HepG2 (cell line): ENCODE results near the gene FER1L5. TPM values are rescaled to one million over a fixed set of nuclear protein-coding genes. Genes with fewer than 3 reads are reported as not detected.

Experiments
- ARNTL ChIP-seq: sonication (generic); formaldehyde crosslinking; IDR thresholded peaks from 2 replicates; pipeline ENCODE4 v1.4.0; 2020; ENCODE audit warnings: mild to moderate bottlenecking, missing genetic modification reagents
- CCAR2 ChIP-seq: fragments of 200-400 bp; formaldehyde crosslinking; optimal IDR thresholded peaks from 2 replicates; pipeline ENCODE3; 2018; ENCODE audit warnings: low read depth, mild to moderate bottlenecking, low read length, moderate library complexity
- ETV6 ChIP-seq: sonication (generic); formaldehyde crosslinking; conservative IDR thresholded peaks from 2 replicates; pipeline ENCODE4 v1.4.0; 2020; ENCODE audit warnings: missing genetic modification reagents
- HOXD1 ChIP-seq: sonication (generic); formaldehyde crosslinking; IDR thresholded peaks from 2 replicates; pipeline ENCODE4 v1.5.0; 2020; ENCODE audit warnings: missing genetic modification reagents
- MZF1 ChIP-seq: sonication (generic); formaldehyde crosslinking; IDR thresholded peaks from 2 replicates; pipeline ENCODE4 v1.8.1; 2023; ENCODE audit warnings: mild to moderate bottlenecking, missing genetic modification reagents, borderline replicate concordance
- NPAS2 ChIP-seq: sonication (generic); formaldehyde crosslinking; IDR thresholded peaks from 2 replicates; pipeline ENCODE4 v1.8.0; 2022; ENCODE audit warnings: mild to moderate bottlenecking, missing genetic modification reagents, borderline replicate concordance
- ONECUT2 ChIP-seq: sonication (generic); formaldehyde crosslinking; IDR thresholded peaks from 2 replicates; pipeline ENCODE4 v1.4.0; 2020; ENCODE audit warnings: missing genetic modification reagents
- RAD51 ChIP-seq: fragments of 450-650 bp; IDR thresholded peaks from 2 replicates; pipeline ENCODE4 v1.6.1; 2016; ENCODE audit warnings: borderline replicate concordance
- SIN3B ChIP-seq: fragments of 150-350 bp; IDR thresholded peaks from 2 replicates; pipeline ENCODE4 v1.6.1; 2014; ENCODE audit warnings: low read length
- SUZ12 ChIP-seq: fragments of 150-350 bp; IDR thresholded peaks from 2 replicates; pipeline ENCODE4 v1.6.1; 2014; ENCODE audit warnings: low read depth, low read length
- TEAD3 ChIP-seq: optimal IDR thresholded peaks from 2 replicates; pipeline ENCODE3; 2016; ENCODE audit warnings: borderline replicate concordance
- ZFP62 ChIP-seq: sonication (generic); formaldehyde crosslinking; IDR thresholded peaks from 2 replicates; pipeline ENCODE4 v1.4.0; 2020; ENCODE audit warnings: missing genetic modification reagents
- ZNF326 ChIP-seq: sonication (generic); formaldehyde crosslinking; IDR thresholded peaks from 2 replicates; pipeline ENCODE4 v1.4.0; 2020; ENCODE audit warnings: missing genetic modification reagents, borderline replicate concordance
- ZNF337 ChIP-seq: sonication (generic); formaldehyde crosslinking; IDR thresholded peaks from 2 replicates; pipeline ENCODE4 v1.5.1; 2020; ENCODE audit warnings: missing genetic modification reagents, low read depth, mild to moderate bottlenecking, borderline replicate concordance
- ZNF431 ChIP-seq: sonication (generic); formaldehyde crosslinking; IDR thresholded peaks from 2 replicates; pipeline ENCODE4 v1.9.0; 2022; ENCODE audit warnings: missing genetic modification reagents, low read depth, mild to moderate bottlenecking, borderline replicate concordance
- ZNF446 ChIP-seq: sonication (generic); formaldehyde crosslinking; IDR thresholded peaks from 2 replicates; pipeline ENCODE4 v1.5.0; 2020; ENCODE audit warnings: mild to moderate bottlenecking, missing genetic modification reagents
- polyA plus RNA-seq, 8 experiments: library from polyadenylated mRNA; depleted of rRNA in 3 of 8; stranded (reverse) in 7 of 8; unstranded in 1 of 8; fragments of >200 nt; fragmentation: Illumina TruSeq in 4 of 8; extraction: Trizol in 4 of 8; gene quantifications; 2 replicates each; pipeline versions ENCODE4 v1.2.1 to v1.2.3, GENCODE V29; 2011 to 2016; ENCODE audit warnings: low read depth in 4 of 8, missing spikeins in 1 of 8, mixed read lengths in 1 of 8; ENCODE audit not compliant: insufficient read depth in 1 of 8
- total RNA-seq, 5 experiments: library from RNA; depleted of rRNA; stranded (reverse); fragments of >200 nt; fragmentation: Illumina TruSeq; extraction: Trizol; gene quantifications; 2 replicates each; pipeline ENCODE4 v1.2.3, GENCODE V29; 2016; ENCODE audit warnings: low read depth in 1 of 5
- TF ChIP-seq, protein P1 (sequence below): IDR thresholded peaks from 2 replicates; pipeline ENCODE4 v1.4.0; 2020; ENCODE audit warnings: mild to moderate bottlenecking, missing genetic modification reagents
- TF ChIP-seq, protein P2 (sequence below): sonication (generic); formaldehyde crosslinking; IDR thresholded peaks from 2 replicates; pipeline ENCODE4 v1.4.0; 2020; ENCODE audit warnings: missing genetic modification reagents
- TF ChIP-seq, protein P3 (sequence below): sonication (generic); formaldehyde crosslinking; conservative IDR thresholded peaks from 2 replicates; pipeline ENCODE4 v1.4.0; 2020; ENCODE audit warnings: missing genetic modification reagents
- TF ChIP-seq, protein P4 (sequence below): sonication (generic); formaldehyde crosslinking; conservative IDR thresholded peaks from 2 replicates; pipeline ENCODE4 v1.8.0; 2022; ENCODE audit warnings: missing genetic modification reagents

The FER1L5 gene
- total and polyA plus RNA-seq, 2 of the 13 experiments (the other 11 are each of a cell fraction or from before 2014, with no cell fraction given) = 0.02 to 0.08 TPM

DNA sequence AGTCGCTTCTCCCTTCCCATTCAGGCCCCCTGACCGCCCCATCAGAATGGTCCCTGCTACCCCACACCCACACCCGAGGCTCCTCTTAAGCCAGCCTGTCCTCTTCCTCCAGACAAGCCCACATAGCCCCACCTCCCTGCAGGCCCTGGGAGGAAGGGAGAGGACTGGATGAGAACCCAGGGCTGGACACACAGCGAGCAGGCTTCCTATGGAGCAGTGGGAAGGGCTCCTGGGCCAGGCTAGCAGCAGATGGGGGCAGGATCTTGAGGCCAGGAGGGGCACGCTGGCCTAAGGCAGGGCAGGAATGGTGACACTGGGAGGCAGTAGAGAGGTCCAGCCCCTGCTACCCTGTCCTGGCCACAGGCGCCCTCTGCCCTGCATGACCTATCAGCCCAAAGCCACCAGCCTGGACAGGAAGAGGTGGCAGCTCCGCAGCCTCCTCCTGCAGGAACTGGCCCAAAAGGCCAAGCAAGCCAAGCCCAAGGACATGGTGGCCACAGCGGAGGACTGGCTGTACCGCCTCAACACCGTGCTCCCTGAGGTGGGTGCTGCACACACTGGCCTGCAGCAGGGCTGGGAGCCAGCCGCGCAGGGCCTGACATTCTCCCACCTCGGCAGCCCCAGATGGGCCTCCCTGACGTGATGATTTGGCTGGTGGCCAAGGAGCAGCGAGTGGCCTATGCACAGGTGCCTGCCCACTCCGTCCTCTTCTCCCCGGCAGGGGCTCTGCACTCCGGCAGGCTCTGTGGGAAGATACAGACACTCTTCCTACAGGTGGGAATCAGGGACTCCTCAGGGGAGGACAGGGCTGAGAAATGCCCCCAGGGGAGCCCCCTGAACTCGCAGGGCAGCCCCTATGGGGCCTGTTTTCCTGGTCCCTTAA is 43.3 kb downstream of the FER1L5 start (continued):
- TF ChIP-seq, protein P1, sequence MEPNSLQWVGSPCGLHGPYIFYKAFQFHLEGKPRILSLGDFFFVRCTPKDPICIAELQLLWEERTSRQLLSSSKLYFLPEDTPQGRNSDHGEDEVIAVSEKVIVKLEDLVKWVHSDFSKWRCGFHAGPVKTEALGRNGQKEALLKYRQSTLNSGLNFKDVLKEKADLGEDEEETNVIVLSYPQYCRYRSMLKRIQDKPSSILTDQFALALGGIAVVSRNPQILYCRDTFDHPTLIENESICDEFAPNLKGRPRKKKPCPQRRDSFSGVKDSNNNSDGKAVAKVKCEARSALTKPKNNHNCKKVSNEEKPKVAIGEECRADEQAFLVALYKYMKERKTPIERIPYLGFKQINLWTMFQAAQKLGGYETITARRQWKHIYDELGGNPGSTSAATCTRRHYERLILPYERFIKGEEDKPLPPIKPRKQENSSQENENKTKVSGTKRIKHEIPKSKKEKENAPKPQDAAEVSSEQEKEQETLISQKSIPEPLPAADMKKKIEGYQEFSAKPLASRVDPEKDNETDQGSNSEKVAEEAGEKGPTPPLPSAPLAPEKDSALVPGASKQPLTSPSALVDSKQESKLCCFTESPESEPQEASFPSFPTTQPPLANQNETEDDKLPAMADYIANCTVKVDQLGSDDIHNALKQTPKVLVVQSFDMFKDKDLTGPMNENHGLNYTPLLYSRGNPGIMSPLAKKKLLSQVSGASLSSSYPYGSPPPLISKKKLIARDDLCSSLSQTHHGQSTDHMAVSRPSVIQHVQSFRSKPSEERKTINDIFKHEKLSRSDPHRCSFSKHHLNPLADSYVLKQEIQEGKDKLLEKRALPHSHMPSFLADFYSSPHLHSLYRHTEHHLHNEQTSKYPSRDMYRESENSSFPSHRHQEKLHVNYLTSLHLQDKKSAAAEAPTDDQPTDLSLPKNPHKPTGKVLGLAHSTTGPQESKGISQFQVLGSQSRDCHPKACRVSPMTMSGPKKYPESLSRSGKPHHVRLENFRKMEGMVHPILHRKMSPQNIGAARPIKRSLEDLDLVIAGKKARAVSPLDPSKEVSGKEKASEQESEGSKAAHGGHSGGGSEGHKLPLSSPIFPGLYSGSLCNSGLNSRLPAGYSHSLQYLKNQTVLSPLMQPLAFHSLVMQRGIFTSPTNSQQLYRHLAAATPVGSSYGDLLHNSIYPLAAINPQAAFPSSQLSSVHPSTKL (CRISPR knock-in tag) = peak; percentile 68
- no peak for TF ChIP-seq SUZ12
- TF ChIP-seq ZNF431 = peak; percentile 88
- TF ChIP-seq, protein P2, sequence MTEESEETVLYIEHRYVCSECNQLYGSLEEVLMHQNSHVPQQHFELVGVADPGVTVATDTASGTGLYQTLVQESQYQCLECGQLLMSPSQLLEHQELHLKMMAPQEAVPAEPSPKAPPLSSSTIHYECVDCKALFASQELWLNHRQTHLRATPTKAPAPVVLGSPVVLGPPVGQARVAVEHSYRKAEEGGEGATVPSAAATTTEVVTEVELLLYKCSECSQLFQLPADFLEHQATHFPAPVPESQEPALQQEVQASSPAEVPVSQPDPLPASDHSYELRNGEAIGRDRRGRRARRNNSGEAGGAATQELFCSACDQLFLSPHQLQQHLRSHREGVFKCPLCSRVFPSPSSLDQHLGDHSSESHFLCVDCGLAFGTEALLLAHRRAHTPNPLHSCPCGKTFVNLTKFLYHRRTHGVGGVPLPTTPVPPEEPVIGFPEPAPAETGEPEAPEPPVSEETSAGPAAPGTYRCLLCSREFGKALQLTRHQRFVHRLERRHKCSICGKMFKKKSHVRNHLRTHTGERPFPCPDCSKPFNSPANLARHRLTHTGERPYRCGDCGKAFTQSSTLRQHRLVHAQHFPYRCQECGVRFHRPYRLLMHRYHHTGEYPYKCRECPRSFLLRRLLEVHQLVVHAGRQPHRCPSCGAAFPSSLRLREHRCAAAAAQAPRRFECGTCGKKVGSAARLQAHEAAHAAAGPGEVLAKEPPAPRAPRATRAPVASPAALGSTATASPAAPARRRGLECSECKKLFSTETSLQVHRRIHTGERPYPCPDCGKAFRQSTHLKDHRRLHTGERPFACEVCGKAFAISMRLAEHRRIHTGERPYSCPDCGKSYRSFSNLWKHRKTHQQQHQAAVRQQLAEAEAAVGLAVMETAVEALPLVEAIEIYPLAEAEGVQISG (CRISPR knock-in tag) = peak; percentile 62
- no peak for TF ChIP-seq SIN3B
- TF ChIP-seq CCAR2 = no peak
- TF ChIP-seq NPAS2 = no peak
- TF ChIP-seq, protein P3, sequence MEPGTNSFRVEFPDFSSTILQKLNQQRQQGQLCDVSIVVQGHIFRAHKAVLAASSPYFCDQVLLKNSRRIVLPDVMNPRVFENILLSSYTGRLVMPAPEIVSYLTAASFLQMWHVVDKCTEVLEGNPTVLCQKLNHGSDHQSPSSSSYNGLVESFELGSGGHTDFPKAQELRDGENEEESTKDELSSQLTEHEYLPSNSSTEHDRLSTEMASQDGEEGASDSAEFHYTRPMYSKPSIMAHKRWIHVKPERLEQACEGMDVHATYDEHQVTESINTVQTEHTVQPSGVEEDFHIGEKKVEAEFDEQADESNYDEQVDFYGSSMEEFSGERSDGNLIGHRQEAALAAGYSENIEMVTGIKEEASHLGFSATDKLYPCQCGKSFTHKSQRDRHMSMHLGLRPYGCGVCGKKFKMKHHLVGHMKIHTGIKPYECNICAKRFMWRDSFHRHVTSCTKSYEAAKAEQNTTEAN = no peak
- no peak for TF ChIP-seq ARNTL
- TF ChIP-seq, protein P4, sequence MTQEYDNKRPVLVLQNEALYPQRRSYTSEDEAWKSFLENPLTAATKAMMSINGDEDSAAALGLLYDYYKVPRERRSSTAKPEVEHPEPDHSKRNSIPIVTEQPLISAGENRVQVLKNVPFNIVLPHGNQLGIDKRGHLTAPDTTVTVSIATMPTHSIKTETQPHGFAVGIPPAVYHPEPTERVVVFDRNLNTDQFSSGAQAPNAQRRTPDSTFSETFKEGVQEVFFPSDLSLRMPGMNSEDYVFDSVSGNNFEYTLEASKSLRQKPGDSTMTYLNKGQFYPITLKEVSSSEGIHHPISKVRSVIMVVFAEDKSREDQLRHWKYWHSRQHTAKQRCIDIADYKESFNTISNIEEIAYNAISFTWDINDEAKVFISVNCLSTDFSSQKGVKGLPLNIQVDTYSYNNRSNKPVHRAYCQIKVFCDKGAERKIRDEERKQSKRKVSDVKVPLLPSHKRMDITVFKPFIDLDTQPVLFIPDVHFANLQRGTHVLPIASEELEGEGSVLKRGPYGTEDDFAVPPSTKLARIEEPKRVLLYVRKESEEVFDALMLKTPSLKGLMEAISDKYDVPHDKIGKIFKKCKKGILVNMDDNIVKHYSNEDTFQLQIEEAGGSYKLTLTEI (CRISPR knock-in tag) = no peak
- TF ChIP-seq HOXD1 = no peak
- no peak for TF ChIP-seq ZFP62 (CRISPR knock-in tag)
- TF ChIP-seq TEAD3 (CRISPR knock-in tag) = peak; percentile 35
- peak; percentile 68; the same call in 1 of the 2 replicates for TF ChIP-seq ETV6
- TF ChIP-seq ZNF337 (CRISPR knock-in tag) = no peak
- no peak for TF ChIP-seq MZF1 (CRISPR knock-in tag)
- no peak for TF ChIP-seq ZNF326
- TF ChIP-seq ZNF446 (CRISPR knock-in tag) = no peak
- no peak for TF ChIP-seq ONECUT2 (CRISPR knock-in tag)
- no peak for TF ChIP-seq RAD51
